ENCODE measurements around the gene MMP1.

GRCh38 chr11:102798012-102798746 is at the start of gene MMP1:
- TF ChIP-seq CTCF (IDR thresholded peaks at IDR 0.05) (no peak), POLR2A (IDR thresholded peaks at IDR 0.05) (no peak)
